Activated naive CD8-positive, alpha-beta T cell treated with anti-CD3 and anti-CD28 coated beads, Interleukin-2, amount 50 U/mL, for 16 hours (primary cell): ENCODE results near the gene EME2.
"Not testable (repeated sequence)": the region's sequence is repeated elsewhere in the genome, so short reads cannot be mapped to it uniquely, and the experiment has no call there.

Experiments used
- DNase-seq: peaks from one replicate; pipeline ENCODE4 v3.0.0-alpha.2; 2020; ENCODE audit warnings: low read depth, low spot score

The EME2 gene, protein sequence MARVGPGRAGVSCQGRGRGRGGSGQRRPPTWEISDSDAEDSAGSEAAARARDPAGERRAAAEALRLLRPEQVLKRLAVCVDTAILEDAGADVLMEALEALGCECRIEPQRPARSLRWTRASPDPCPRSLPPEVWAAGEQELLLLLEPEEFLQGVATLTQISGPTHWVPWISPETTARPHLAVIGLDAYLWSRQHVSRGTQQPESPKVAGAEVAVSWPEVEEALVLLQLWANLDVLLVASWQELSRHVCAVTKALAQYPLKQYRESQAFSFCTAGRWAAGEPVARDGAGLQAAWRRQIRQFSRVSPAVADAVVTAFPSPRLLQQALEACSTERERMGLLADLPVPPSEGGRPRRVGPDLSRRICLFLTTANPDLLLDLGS

GRCh38 chr16:1772362-1772907 is at the start of gene EME2:
TSS of gene EME2 (plus strand) at chr16:1772810. CDS start at chr16:1773228, 418 bp downstream.
- DNase-seq, result no peak

GRCh38 chr16:1723450-1724147 is 49.0 kb upstream of the EME2 start:
- no peak for DNase-seq

GRCh38 chr16:1724491-1724890 is 48.1 kb upstream of the EME2 start:
- no peak for DNase-seq

- no peak for DNase-seq
Observed at GRCh38 chr16:1726661-1727502, 45.7 kb upstream of the EME2 start.

DNA sequence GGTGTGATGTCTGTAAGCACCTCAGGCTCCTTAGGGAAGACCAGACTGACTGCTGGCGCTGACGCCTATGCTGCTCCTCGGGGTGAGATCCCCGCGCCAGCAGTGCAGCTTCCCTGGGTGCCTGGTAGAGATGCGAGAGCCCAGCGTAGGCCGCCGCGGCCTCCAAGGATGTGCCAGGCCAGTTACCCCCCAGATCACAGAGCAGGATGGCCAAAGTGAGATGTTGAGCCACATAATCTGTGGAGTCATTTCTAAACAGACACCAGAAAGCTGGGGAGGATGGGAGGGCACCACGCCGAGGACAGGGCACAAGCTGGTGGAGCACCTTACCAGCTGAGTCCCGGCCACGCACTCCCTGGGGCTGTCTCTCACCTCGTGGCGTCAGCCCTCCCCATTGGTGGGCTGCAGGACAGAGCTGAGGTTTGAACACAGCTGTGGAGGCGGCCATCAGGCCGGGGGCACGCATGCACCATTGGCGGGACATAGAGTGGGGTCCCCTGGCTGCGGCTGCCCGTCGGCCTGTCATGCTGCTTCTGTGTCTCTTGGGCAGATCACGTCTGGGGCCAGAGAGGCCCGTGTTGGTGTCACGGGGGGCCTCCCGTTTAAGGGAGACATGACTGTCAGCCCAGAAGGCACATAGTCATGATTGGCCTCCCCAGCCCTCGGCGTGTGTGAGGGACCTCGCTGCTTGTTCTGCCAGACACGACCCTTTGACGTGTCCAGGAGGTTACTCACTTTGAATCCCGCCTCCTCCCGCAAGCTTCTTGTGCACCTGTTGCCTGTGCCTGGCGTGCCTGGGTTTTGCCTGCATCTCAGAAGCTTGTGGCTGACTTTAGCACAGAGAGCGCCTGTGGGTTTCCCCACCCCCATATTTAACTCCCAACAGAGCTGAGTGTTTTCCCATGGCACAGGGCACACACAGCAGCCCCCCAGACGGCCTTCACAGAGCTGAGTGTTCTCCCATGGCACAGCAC is 44.7 kb upstream of the EME2 start:
- DNase-seq, result no peak

DNA sequence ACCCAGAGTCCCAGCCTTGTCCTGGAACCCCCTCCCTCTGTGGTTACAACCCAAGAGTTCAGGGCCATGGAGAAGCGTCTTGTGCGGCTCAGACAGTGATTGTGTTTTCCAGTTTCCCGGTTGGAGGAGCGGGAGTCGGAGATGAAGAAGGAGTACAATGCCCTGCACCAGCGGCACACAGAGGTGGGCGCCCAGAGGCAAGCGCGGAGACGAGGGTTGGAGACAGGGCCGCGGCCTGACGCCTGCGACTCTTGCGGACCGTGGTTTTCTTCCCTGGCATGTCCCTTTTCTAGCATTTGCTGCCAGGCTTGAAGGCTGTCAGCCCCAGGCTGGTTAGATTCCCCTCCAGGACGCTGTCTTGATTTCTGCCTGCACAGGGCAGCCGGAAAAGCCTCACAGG is 43.6 kb upstream of the EME2 start:
- DNase-seq, result no peak

DNA sequence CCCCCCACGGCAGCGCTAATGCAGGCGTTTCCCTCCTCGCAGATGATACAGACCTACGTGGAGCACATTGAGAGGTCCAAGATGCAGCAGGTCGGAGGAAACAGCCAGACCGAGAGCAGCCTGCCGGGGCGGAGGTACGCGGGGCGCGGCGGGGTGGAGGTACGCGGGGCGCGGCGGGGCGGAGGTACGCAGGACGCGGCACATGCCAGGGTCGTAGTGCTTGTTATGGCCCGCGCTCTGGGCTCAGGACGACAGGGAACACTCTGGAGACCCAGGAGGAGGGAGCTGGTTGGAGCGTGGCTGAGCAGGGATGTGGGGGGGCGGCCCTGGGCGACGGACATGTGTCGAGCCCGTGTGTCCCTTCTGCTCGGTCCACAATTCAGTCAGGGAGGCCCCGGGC is 43.2 kb upstream of the EME2 start:
- no peak for DNase-seq

- DNase-seq, result no peak
Observed at GRCh38 chr16:1731073-1731472, 41.5 kb upstream of the EME2 start.

DNA sequence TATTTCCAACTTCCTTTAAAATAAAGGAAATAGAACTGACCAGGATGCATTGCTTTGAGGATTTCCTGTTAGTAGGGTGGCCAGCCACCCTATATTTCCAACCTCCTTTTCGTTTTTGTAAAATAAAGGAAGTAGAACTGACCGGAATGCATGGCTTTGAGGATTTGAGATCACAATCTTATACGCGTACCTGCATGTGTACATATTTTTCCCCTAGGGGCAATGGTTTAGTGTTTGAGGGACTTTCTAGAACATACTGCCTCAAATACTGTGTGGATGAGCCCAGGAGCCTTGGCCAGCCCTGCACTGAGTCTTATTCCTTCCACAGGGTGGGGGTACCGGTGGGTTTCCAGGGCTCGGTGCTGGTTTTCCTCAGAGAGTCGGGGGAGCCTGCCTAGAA is 41.0 kb upstream of the EME2 start:
- DNase-seq, result no peak

- DNase-seq, result no peak
Observed at GRCh38 chr16:1732071-1732470, 40.5 kb upstream of the EME2 start.

- DNase-seq, result not testable (repeated sequence)
Observed at GRCh38 chr16:1732551-1732987, 40.0 kb upstream of the EME2 start.

- no peak for DNase-seq
Observed at GRCh38 chr16:1734123-1734522, 38.5 kb upstream of the EME2 start.

DNA sequence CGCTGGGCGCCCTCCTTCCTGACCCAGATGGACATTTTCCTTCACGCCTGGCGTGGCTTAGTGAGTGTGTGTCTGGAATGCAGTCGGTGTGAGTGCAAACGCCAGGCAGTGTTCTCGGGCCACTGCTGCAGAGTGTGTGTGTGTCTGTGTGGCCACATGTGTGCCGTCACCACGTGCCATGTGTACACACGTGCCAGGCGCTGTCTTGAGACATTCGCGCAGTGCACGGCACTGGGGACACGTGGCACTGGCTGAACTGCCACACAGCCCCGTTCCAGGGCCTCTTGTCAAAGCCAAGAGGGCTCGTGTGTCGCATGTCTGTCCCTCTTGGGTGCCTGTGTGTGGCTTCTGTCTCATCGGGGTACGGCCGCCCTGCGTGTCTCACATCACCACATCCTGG is 37.8 kb upstream of the EME2 start:
- no peak for DNase-seq

DNA sequence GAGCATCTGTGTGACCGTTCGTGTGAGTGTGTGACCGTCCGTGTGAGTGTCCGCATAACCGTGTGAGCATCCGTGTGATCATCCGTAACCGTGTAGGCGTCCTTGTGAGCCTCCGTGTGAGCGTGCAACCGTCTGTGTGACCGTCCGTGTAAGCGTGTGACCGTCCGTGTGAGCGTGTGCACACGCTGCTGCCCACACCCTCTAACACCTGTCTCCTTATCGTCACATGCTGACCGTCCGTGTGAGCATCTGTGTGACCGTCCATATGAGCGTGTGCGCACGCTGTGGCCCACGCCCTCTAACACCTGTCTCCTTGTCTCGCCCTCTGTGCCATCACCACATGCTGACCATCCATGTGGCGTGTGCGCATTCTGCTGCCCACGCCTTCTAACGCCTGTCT is 32.4 kb upstream of the EME2 start:
- no peak for DNase-seq

- DNase-seq, result no peak
Observed at GRCh38 chr16:1740781-1741490, 31.7 kb upstream of the EME2 start.

DNA sequence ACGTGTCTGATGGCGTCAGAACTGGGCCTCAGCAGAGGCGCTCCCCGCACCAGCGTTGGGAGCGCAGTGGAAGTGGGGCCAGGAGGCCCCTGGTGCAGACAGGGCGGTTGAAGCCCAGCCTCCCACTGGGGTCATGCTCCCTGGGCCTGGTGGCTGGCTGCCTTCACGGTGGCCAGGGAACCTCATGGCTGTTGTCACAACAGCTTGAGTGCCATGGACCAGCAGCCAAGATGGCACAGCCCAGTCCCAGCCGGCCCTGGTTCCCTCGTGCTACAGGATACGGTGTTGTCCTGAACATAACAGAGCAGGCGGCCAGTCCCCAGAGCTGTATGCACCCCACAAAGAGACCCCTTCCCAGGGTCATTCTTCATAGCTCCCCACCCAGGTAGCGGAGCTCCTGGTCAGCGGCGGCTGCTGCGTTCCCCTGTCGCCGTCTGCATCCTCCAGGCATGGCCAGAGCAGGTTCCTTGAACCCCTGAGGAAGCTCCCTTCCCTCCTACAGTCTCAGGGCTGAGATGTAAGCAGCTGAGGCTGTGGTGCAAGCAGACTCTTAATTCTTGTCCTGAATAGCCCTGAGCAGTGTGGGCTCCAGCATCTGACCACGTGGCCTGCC is 31.0 kb upstream of the EME2 start:
- DNase-seq, result no peak

- DNase-seq, result no peak
Observed at GRCh38 chr16:1743376-1744337, 29.0 kb upstream of the EME2 start.

DNA sequence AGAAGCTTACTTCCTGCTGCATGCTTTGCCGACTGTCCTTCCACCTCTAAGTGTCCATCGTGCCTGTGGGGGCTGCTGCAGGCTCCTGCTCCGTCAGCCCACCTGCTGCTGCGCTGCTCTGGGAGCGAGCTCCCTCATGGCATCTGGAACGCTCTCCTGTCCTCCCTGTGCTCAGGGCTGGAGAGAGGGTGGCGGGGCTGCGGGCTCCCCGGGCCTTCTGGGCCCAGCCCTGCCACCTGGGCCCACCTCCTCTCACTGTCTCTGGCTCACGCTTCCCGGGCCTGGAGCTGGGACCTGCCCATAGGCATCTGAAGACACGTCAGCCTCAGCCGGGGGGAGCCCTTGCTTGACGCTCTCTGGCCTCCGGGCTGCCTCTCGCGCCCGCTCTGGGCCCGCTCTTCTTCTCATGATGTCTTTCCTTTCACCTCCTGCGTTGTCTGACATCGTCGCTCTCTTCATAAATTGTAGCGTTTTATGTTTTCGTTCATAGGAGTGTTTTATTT is 28.2 kb upstream of the EME2 start:
- DNase-seq, result no peak
